Measurements from ENCODE around the gene TMPRSS5.
"Not testable (repeated sequence)": the region's sequence is repeated elsewhere in the genome, so short reads cannot be mapped to it uniquely, and the experiment has no call there.

The TMPRSS5 gene

GRCh38 chr11:113697756-113698407 lies 8.2 kb downstream of the TMPRSS5 start:
- DNase-seq (ENCODE audit: low read depth in 1 of 2, low spot score in 1 of 2) = no peak

GRCh38 chr11:113697111-113697510 lies 9.0 kb downstream of the TMPRSS5 start:
- DNase-seq (ENCODE audit: low read depth in 1 of 2, low spot score in 1 of 2) = no peak

GRCh38 chr11:113695207-113695606 lies 10.9 kb downstream of the TMPRSS5 start:
- DNase-seq (ENCODE audit: low read depth in 1 of 2, low spot score in 1 of 2) = no peak

GRCh38 chr11:113694390-113694789 lies 11.7 kb downstream of the TMPRSS5 start:
- no peak for DNase-seq (ENCODE audit: low read depth in 1 of 2, low spot score in 1 of 2)

GRCh38 chr11:113693030-113693429 lies 13.1 kb downstream of the TMPRSS5 start:
- DNase-seq (ENCODE audit: low read depth in 1 of 2, low spot score in 1 of 2) = no peak

GRCh38 chr11:113690619-113691569 lies 15.2 kb downstream of the TMPRSS5 start:
- DNase-seq (ENCODE audit: low read depth in 1 of 2, low spot score in 1 of 2) = no peak

GRCh38 chr11:113689768-113690618 lies 16.1 kb downstream of the TMPRSS5 start:
- DNase-seq (ENCODE audit: low read depth in 1 of 2, low spot score in 1 of 2) = no peak

GRCh38 chr11:113685654-113686359 lies 20.3 kb downstream of the TMPRSS5 start:
- no peak for DNase-seq (ENCODE audit: low read depth in 1 of 2, low spot score in 1 of 2)

GRCh38 chr11:113684496-113684895 lies 21.6 kb downstream of the TMPRSS5 start:
- no peak for DNase-seq (ENCODE audit: low read depth in 1 of 2, low spot score in 1 of 2)

- DNase-seq (ENCODE audit: low read depth in 1 of 2, low spot score in 1 of 2) = no peak
Observed at GRCh38 chr11:113683481-113684046, 22.5 kb downstream of the TMPRSS5 start.

GRCh38 chr11:113681711-113682413 lies 24.2 kb downstream of the TMPRSS5 start:
- no peak for DNase-seq (ENCODE audit: low read depth in 1 of 2, low spot score in 1 of 2)

GRCh38 chr11:113681282-113681681 lies 24.8 kb downstream of the TMPRSS5 start:
- no peak for DNase-seq (ENCODE audit: low read depth in 1 of 2, low spot score in 1 of 2)

- DNase-seq (ENCODE audit: low read depth in 1 of 2, low spot score in 1 of 2) = no peak
Observed at GRCh38 chr11:113677685-113678084, 28.4 kb downstream of the TMPRSS5 start.

GRCh38 chr11:113675565-113675964 lies 30.5 kb downstream of the TMPRSS5 start:
- DNase-seq (ENCODE audit: low read depth in 1 of 2, low spot score in 1 of 2) = no peak

GRCh38 chr11:113675003-113675561 lies 31.0 kb downstream of the TMPRSS5 start:
- no peak for DNase-seq (ENCODE audit: low read depth in 1 of 2, low spot score in 1 of 2)

- no peak for DNase-seq (ENCODE audit: low read depth in 1 of 2, low spot score in 1 of 2)
Observed at GRCh38 chr11:113674397-113674685, 31.8 kb downstream of the TMPRSS5 start.

GRCh38 chr11:113673550-113674396 lies 32.3 kb downstream of the TMPRSS5 start:
- no peak for DNase-seq (ENCODE audit: low read depth in 1 of 2, low spot score in 1 of 2)

- DNase-seq (ENCODE audit: low read depth in 1 of 2, low spot score in 1 of 2) = not testable (repeated sequence)
Observed at GRCh38 chr11:113671914-113672313, 34.2 kb downstream of the TMPRSS5 start.

GRCh38 chr11:113670831-113671215 lies 35.3 kb downstream of the TMPRSS5 start:
- DNase-seq (ENCODE audit: low read depth in 1 of 2, low spot score in 1 of 2) = no peak
